Measurements from ENCODE around the gene TBL2.
"Not testable (repeated sequence)": the region's sequence is repeated elsewhere in the genome, so short reads cannot be mapped to it uniquely, and the experiment has no call there.

TBL2 gene

DNA sequence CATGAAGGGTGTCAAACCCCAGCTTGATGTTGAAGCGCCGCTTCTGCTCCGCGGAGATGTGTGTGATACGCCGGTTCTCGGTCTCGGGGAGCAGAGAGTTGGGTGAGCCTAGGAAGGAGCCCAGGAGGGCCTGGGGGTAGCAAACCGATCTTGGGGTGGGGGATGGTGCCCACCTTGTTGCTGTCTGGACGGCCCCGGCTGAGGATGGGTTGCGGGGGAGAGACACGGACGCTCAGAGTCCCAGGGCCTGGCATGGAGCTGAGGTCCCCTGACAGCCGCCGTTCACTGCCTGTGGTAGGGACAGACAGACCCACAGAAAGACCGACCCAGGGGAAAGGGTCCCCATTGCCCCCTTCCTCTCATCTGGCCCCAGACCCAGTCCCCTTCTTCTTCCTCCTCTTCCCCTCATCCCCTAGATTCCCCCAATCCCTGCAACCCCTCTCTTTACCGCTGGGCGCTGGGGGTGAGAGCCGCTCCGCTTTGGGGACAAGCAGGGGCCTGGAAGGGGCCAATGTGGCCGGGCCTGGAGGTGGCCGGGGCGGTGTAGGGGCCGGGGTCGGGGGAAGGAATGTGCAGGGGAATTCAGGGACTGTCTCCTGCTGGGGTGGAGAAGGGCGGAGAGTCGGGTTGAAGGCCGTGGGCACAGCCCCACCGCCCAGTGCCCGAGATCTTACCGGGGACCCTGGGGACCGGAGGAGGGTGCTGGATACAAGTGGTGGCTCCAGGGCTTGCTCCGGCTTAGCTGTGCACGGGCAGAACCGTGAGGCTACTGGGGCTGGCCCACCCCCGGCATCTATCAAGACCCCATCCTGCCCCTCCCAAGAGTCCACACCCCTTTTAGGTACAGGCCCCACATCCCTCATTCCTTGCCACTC lies 18.0 kb upstream of the TBL2 start:
- H3K36me3 Mint-ChIP-seq (ENCODE audit: low read depth), result no peaks in the 10 kb centered on the region
- peaks cover 72% of the 10 kb centered on the region for H3K27me3 Mint-ChIP-seq
- H3K27ac Mint-ChIP-seq, result no peak overlapping the region
- no peak overlapping the region for H3K4me3 Mint-ChIP-seq
- intact Hi-C loops (cut with micrococcal nuclease), result no loop called here
- peaks cover 48% of the 10 kb centered on the region for H3K4me1 Mint-ChIP-seq (ENCODE audit: low read depth)
- no peaks in the 10 kb centered on the region for H3K9me3 Mint-ChIP-seq

DNA sequence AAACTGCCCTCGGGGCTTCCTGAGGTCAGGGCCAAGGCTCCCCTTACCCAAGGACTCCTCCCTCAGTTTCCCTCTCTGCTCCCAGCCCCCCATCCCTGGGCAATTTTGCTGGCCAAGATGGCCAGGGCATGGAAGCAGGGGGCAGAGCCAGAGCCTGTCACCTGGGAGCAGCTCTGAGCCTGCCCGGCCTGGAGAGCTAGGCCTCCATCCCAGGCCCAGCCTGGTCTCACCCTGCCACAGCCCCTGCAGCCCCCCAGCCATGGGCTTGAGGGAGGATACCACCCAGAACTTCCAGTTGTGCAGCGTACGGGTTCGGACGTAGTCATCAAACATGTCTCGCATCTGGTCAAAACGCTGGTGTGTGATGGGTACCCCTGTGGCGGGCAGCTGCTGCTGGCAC lies 17.0 kb upstream of the TBL2 start:
- Mint-ChIP-seq H3K36me3 (ENCODE audit: low read depth) (no peaks in the 10 kb centered on the region), H3K27ac (no peak overlapping the region), H3K27me3 (peaks cover 70% of the 10 kb centered on the region), H3K4me1 (ENCODE audit: low read depth) (peaks cover 48% of the 10 kb centered on the region), H3K4me3 (no peak overlapping the region), H3K9me3 (no peaks in the 10 kb centered on the region)
- intact Hi-C loops (cut with micrococcal nuclease), result no loop called here

DNA sequence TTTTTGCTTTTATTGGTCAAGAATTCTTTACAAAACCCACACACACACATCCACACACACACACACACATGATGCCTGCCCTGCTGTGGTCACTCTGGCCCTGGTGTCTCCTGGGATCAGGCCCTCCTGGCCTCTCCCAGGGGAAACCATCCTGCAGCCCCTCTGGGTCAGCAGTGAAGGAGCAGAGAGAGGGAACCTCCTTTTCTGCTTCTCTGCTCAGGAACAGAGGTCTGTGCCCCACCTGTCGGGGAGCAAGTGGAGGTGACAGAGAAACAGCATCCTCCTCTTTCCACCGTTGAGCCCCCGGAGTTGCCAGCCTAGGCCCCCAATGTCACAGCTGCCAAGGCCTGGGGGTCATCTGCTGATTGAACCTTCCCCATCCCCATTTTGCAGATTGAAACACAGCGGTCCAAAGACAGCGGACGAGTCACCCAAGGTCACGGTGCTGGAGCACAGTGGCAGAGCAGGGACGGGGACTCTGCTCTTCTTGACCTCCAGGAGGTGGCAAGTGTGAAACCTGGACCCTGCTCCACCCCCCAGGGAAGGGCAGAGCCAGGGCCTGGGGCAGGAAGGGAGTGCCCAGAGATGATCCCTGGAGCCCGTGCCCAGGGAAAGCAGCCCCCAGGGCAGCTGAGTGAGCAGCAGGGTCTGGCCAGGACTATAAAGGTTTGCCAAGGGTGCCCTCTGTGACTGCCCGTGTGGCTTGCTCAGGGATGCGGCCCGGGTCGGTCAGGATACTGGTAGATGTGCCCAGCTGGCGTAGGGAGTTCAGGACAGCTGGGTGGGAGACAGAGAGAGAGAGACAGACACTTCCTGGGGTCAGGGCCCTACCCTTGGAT lies 15.0 kb upstream of the TBL2 start:
- Mint-ChIP-seq H3K4me1 (ENCODE audit: low read depth) (peaks cover 33% of the 10 kb centered on the region), H3K9me3 (no peaks in the 10 kb centered on the region), H3K27me3 (peaks cover 55% of the 10 kb centered on the region), H3K4me3 (no peak overlapping the region), H3K27ac (peak overlapping the region; percentile 10), H3K36me3 (ENCODE audit: low read depth) (no peaks in the 10 kb centered on the region)
- intact Hi-C loops (cut with micrococcal nuclease), result no loop called here

DNA sequence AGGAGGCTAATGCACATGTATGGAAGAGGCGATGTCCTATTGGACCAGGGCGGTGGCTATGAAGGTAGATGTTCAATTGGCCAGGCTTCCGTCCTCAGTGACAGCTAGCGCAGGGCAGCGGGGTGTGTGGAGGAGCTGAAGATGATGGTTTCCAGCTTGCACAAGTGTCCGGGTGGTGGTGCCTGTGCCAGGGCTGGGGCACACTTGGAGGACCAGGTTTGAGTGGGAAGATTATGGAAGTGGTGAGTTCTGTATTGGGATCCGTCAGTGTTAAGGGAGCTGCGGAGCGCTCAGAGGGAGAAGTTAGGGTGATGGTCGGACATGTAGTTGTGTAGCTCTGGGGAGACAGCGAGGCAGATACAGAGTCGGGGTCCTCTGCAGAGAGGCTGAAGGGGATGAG lies 8.5 kb upstream of the TBL2 start:
- peak overlapping the region; percentile 76 for H3K27ac Mint-ChIP-seq
- H3K4me1 Mint-ChIP-seq (ENCODE audit: low read depth), result peaks cover 47% of the 10 kb centered on the region
- intact Hi-C loops (cut with micrococcal nuclease), result no loop called here
- no peaks in the 10 kb centered on the region for H3K36me3 Mint-ChIP-seq (ENCODE audit: low read depth)
- H3K27me3 Mint-ChIP-seq, result peaks cover 23% of the 10 kb centered on the region
- no peaks in the 10 kb centered on the region for H3K9me3 Mint-ChIP-seq
- H3K4me3 Mint-ChIP-seq, result no peak overlapping the region

DNA sequence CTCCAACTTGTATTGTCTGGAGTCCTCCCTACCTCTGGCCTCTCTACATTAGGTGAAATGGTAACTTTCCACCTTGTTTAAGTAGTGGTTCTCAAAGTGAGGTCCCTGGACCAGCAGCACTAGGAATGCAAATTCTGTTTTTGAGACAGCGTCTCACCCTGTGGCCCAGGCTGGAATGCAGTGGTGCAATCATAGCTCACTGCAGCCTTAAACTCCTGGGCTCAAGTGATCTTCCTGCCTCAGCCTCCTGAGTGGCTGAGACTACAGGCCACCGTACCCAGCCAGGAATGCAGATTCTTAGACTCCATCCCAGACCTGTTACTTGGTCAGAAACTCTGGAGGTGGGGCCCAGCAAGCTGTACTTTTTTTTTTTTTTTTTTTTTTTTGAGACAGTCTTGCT lies 6.8 kb upstream of the TBL2 start:
- peaks cover 54% of the 10 kb centered on the region for H3K4me1 Mint-ChIP-seq (ENCODE audit: low read depth)
- H3K36me3 Mint-ChIP-seq (ENCODE audit: low read depth), result no peaks in the 10 kb centered on the region
- no peak overlapping the region for H3K4me3 Mint-ChIP-seq
- H3K27me3 Mint-ChIP-seq, result peaks cover 19% of the 10 kb centered on the region
- no peaks in the 10 kb centered on the region for H3K9me3 Mint-ChIP-seq
- intact Hi-C loops (cut with micrococcal nuclease), result no loop called here
- no peak overlapping the region for H3K27ac Mint-ChIP-seq

DNA sequence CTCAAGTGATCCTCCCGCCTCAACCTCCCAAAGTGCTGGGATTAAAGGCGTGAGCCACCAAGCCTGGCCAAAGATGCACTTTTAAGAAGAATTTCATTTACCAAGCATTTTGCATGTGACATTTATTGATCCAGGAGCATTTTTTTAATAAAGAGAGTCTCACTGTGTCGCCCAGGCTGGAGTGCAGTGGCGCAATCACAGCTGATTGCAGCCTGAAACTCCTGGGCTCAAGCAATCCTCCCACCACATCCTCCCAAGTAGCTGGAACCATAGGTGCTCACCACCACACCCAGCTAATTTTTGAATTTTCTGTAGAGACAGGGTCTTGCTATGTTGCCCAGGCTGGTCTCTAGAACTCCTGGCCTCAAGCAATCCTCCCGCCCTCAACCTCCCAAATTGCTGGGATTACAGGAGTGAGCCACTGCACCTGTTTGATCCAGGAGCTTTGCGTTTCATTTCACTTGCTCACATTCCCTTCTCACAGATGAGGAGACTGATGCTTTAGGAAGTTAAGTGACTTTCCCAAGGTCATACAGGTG lies 4.4 kb upstream of the TBL2 start:
- H3K27ac Mint-ChIP-seq, result peak overlapping the region; percentile 82
- peaks cover 19% of the 10 kb centered on the region for H3K27me3 Mint-ChIP-seq
- intact Hi-C loops (cut with micrococcal nuclease), result no loop called here
- no peak overlapping the region for H3K4me3 Mint-ChIP-seq
- no peaks in the 10 kb centered on the region for H3K9me3 Mint-ChIP-seq
- peaks cover 58% of the 10 kb centered on the region for H3K4me1 Mint-ChIP-seq (ENCODE audit: low read depth)
- H3K36me3 Mint-ChIP-seq (ENCODE audit: low read depth), result peaks cover 8% of the 10 kb centered on the region

DNA sequence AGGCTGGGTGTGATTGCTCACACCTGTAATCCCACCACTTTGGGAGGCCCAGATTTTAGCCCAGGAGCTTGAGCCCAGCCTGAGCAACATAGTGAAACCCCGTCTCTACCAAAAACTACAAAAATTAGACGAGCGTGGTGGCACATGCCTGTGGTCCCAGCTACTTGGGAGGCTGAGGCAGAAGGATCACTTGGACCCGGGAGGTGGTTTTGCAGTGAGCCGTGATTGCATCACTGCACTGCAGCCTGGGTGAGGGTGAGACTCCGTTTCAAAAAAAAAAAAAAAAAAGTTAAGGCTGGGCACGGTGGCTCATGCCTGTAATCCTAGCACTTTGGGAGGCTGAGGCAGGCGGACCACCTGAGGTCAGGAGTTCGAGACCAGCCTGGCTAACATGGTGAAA lies 2.6 kb upstream of the TBL2 start:
- intact Hi-C loops (cut with micrococcal nuclease); H3K9me3 Mint-ChIP-seq; H3K4me3 Mint-ChIP-seq: not testable (repeated sequence)
- peak overlapping the region; percentile 82 for H3K27ac Mint-ChIP-seq
- H3K4me1 Mint-ChIP-seq (ENCODE audit: low read depth), result peaks cover 60% of the 10 kb centered on the region
- peaks cover 19% of the 10 kb centered on the region for H3K36me3 Mint-ChIP-seq (ENCODE audit: low read depth)
- H3K27me3 Mint-ChIP-seq, result peaks cover 12% of the 10 kb centered on the region

DNA sequence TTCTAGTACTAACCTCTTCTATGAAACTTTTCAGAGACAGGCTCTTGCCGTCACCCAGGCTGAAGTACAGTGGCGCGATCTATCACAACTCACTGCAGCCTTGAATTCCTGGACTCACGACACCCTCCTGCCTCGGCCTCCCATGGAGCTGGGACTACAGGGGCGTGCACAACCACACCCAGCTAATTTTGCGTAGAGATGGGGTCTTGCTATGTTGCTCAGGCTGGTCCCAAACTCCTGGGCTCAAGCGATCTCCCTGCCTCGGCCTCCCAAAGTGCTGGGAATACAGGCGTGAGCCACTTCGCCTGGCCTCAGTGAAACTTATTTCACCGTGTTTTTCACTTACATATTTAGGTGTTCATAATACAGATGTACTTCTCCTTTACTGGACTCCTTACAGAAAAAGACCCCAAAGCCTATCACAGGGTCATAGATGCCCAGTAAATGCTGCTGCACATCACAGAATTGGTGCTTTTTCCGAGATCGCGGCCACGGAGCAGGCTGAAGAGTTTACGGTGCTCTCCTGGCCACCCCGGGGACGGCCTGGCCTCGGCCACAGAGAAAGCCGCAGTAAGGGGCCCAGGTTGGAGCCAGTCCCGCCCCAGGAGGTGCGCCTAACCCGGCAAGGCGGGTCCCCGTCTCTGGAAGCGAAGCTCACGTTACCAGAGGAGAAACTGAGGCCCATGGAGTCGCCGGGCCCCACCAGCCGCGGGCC lies 595 bp downstream of the TBL2 start:
- intact Hi-C loops (cut with micrococcal nuclease), result loop anchor here (1.0 kb wide), 2 partner anchors 20 to 55 kb away; partner anchors contain the start of genes BAZ1B and BCL7B
- no peaks in the 10 kb centered on the region for H3K27me3 Mint-ChIP-seq
- peak overlapping the region; percentile 84 for H3K4me3 Mint-ChIP-seq
- H3K9me3 Mint-ChIP-seq, result no peaks in the 10 kb centered on the region
- H3K4me1 Mint-ChIP-seq (ENCODE audit: low read depth), result peaks cover 43% of the 10 kb centered on the region
- peak overlapping the region; percentile 96 for H3K27ac Mint-ChIP-seq
- H3K36me3 Mint-ChIP-seq (ENCODE audit: low read depth), result peaks cover 51% of the 10 kb centered on the region

DNA sequence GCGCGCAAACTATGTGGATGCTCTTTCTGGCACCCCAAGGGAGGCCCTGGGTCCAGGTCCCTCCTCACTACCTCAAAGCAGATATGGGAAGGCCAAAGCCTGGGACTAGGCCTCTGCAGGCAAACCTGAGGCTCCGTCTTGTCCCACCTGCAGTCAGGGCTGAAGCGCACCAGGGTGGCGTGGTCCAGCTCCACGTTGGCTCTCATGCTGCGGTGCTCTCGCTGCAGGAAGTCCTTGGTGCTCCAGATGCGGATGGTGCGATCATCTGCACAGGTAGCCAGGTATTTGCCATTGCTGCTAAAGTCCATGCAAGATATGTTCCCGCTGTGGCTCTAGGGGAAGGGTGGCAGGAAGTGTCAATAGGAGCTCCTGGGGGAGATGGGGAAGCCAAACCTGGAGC lies 4.6 kb downstream of the TBL2 start:
- H3K4me3 Mint-ChIP-seq, result no peak overlapping the region
- H3K36me3 Mint-ChIP-seq (ENCODE audit: low read depth), result peaks cover 91% of the 10 kb centered on the region
- no peaks in the 10 kb centered on the region for H3K9me3 Mint-ChIP-seq
- intact Hi-C loops (cut with micrococcal nuclease), result no loop called here
- peaks cover 30% of the 10 kb centered on the region for H3K4me1 Mint-ChIP-seq (ENCODE audit: low read depth)
- no peaks in the 10 kb centered on the region for H3K27me3 Mint-ChIP-seq
- no peak overlapping the region for H3K27ac Mint-ChIP-seq

DNA sequence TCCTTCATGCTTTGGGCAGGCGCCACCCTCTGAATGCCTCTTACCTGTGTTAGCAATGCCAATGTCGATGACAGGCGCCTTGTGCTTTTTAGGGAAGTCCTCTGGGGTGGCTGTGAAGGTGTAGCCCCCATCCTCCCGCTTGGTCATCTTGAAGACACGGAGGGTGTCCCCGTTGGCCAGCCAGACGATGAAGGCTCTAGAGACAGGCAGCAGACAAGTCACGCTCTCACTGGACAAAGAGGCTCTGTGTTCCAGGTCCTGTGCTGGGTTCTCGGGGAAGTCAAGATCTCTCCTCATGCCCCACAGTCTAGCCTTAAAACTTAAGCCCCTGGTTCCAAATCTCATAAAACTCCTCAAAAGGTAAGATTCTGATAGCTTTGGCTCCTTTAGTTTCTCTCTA lies 5.1 kb downstream of the TBL2 start:
- H3K9me3 Mint-ChIP-seq, result no peaks in the 10 kb centered on the region
- H3K36me3 Mint-ChIP-seq (ENCODE audit: low read depth), result peaks cover 89% of the 10 kb centered on the region
- peaks cover 29% of the 10 kb centered on the region for H3K4me1 Mint-ChIP-seq (ENCODE audit: low read depth)
- H3K4me3 Mint-ChIP-seq, result no peak overlapping the region
- H3K27ac Mint-ChIP-seq, result no peak overlapping the region
- intact Hi-C loops (cut with micrococcal nuclease), result no loop called here
- H3K27me3 Mint-ChIP-seq, result no peaks in the 10 kb centered on the region

DNA sequence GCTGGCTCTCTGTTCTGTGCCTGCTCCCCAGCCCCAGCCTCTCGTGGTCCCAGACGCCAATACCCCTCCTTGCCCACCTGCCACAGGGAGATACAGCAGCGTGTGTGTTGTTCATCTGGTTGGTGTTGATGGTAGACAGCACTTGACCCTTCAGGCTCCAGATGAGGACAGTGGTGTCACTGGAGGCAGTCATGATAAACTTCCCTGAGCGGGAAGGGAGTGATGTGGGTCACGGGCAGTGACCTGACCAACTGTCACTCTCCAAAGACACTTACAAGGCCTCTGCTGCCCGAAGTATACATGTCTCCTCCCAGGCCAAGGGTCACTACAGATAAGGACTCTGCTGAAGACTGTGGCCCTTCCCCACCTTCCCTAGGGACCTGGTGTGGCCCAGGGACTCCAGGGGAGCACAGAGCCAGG lies 5.6 kb downstream of the TBL2 start:
- intact Hi-C loops (cut with micrococcal nuclease), result no loop called here
- no peak overlapping the region for H3K27ac Mint-ChIP-seq
- H3K4me3 Mint-ChIP-seq, result no peak overlapping the region
- H3K27me3 Mint-ChIP-seq, result no peaks in the 10 kb centered on the region
- peaks cover 28% of the 10 kb centered on the region for H3K4me1 Mint-ChIP-seq (ENCODE audit: low read depth)
- H3K36me3 Mint-ChIP-seq (ENCODE audit: low read depth), result peaks cover 84% of the 10 kb centered on the region
- no peaks in the 10 kb centered on the region for H3K9me3 Mint-ChIP-seq

DNA sequence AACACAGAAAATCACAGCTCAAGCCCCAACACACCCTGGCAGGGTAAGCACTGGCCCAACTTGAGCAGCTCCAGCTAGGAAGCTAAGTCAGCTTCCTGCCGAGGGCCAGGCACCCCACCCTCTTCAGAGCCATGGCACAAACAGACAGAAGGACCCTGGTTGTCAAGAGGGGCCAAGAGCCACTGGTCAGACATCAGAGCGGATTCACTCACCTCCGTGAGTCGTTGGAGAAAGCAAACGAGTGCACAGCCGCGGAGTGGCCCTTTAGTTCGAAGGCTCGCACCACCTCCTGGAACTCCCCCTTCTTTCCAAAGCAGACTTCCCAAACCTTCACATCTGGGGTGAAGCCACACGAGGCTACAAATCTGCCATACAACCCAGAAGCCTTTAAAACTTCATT lies 7.4 kb downstream of the TBL2 start:
- no peak overlapping the region for H3K4me3 Mint-ChIP-seq
- H3K9me3 Mint-ChIP-seq, result no peaks in the 10 kb centered on the region
- H3K4me1 Mint-ChIP-seq (ENCODE audit: low read depth), result peaks cover 22% of the 10 kb centered on the region
- no peaks in the 10 kb centered on the region for H3K27me3 Mint-ChIP-seq
- intact Hi-C loops (cut with micrococcal nuclease), result no loop called here
- H3K36me3 Mint-ChIP-seq (ENCODE audit: low read depth), result peaks cover 73% of the 10 kb centered on the region
- H3K27ac Mint-ChIP-seq, result no peak overlapping the region

DNA sequence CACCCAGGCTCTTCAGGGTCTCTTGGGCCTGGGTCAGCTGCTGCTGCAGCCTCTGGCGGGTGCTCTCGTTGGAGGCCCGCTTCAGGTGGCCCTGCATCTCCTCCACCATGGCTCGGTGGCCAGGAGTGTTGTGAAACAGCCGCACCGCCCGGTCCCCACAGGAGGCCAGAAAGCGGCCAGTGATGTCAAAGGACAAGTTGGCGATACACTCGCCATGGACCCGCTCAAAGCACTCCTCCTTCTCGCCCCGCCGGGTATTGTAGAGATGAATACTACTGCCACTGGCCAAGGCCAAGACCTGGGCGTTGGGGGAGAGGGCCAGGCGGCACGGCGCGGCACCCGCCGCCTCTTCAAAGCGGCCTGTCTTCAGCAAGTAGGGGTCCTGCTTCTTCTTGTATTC lies 7.9 kb downstream of the TBL2 start:
- peaks cover 22% of the 10 kb centered on the region for H3K4me1 Mint-ChIP-seq (ENCODE audit: low read depth)
- H3K27ac Mint-ChIP-seq, result no peak overlapping the region
- intact Hi-C loops (cut with micrococcal nuclease), result no loop called here
- H3K9me3 Mint-ChIP-seq, result no peaks in the 10 kb centered on the region
- no peaks in the 10 kb centered on the region for H3K27me3 Mint-ChIP-seq
- peaks cover 69% of the 10 kb centered on the region for H3K36me3 Mint-ChIP-seq (ENCODE audit: low read depth)
- H3K4me3 Mint-ChIP-seq, result no peak overlapping the region
